Measurements from ENCODE around the gene NOPCHAP1.

NOPCHAP1 gene

DNA sequence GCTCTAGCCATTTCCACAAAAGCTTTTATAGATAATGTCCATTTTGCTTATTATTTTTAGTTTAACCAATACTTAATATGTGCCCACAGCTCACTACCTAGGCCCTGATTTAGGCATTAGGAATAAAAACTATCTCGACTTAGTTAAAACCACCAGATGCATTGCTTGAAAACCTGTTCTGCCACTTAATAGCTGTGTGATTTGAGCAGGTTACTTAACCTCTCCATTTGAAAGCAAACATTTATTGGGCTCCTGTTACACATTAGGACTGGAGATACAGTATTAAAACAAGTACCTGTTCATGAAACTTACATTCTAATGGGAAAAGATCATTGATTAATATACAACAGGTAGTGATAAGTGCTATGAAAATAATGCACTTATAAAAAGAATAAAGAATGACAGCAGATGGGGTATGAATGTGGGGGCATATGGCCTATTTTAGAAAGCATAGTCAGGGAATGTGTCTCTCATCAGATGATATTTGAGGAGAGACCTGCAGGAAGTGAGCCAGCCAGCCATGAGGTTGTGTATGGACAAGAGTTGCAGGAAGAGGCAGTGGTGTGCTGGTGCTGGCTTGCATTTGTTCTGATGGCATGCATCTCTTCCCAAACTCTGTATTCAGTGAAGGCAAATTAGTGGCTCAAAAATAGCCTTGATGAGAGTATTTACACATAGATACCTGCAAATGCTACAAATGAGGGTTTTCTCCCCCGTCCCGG lies 34.3 kb downstream of the NOPCHAP1 start:
- DNase-seq (ENCODE audit: low spot score), result no peak

DNA sequence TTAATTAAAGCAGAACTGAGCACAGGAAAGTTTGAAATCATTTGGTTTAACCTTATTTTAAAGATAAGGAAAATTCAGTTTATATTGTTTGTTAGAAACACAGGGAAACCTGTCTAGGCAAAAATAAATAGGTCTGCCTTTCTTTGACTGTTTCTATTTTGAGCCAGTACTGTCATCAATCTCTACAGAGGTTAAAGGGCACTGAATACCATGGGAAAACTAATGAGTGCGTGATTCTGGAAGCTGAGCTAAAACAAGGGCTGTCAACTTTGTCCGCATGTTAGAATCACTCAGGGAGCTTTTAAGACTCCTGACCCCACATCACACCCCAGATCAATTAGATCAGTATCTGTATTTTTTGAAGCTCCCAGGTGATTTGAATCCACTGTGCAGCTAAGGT lies 38.8 kb downstream of the NOPCHAP1 start:
- no peak for DNase-seq (ENCODE audit: low spot score)

DNA sequence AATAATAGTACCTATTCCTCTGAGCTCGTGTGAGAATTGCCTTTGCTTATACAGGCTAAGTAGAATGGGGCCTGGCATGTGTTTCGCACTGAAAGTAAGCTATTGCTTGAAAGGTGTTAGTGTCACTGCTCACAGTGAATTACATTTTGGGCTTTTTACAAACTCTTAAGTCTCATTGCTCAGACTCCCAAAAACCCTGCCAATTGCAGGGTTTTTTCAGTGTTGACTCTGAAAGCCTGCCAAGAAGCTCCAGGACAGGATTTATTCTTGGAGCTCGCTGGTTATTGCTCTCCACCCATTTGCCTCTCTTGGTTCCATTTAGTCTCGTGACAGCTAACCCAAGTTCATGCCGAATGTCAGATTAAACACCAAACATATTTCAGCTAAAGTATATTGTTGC lies 39.8 kb downstream of the NOPCHAP1 start:
- DNase-seq (ENCODE audit: low spot score), result peak; percentile 58

DNA sequence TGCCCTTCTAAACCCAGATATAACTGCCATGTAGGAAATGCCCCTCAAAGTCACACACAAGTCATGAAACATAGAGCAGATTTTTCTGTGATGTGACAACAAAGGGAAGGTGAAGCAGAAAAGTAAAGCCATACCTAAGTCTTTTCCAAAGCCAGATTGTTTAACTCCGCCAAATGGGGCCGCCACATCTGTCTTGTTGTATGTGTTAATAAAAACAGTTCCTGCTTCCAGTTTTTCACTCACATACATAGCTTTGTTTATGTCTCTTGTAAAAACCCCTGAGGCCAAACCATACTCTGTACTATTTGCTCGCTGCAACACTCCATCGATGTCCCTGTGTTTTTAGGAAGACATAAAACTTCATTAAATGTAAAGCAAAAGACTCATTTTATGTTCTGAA lies 40.3 kb downstream of the NOPCHAP1 start:
- no peak for DNase-seq (ENCODE audit: low spot score)

DNA sequence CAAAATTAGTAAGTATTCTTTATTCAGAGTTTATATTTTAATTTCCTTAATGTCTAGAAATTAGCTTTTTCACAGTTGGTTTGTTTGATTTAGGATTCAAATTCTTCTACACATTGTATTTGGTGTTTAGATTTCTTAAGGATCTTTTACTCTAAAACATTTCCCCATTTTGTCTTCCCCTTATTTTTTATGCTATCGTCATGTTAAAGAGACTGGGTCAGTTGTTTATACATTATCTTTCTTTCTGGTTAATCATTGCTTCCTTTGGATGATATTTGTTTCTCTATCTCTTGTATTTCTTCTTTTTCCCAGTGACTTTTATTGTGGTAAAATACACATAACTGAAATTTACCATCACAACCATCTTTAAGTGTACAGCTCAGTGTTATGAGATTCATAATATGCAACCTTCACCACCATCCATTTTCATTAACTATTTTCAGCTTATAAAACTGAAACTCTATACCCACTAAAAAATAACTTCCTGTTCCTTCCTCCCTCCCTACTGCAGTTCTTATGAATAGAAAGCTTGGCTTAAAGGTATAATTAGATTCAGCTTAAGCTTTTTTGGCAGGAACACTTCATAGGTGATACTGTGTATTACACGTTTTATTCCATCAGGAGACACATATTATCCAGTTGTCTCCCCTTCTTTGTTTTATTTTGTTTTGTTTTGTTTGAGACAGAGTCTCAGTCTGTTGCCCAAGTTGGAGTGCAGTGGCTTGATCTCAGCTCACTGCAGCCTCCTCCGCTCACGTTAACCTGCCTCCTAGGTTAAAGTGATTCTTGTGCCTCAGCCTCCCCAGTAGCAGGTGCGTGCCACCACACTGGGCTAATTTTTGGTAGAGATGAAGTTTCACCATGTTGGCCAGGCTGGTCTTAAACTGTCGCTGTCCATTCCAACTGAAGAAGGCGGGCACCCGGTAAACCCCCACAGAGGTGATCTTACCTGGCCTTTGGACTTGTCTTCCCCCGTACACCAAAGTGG lies 45.0 kb downstream of the NOPCHAP1 start:
- DNase-seq (ENCODE audit: low spot score), result no peak

DNA sequence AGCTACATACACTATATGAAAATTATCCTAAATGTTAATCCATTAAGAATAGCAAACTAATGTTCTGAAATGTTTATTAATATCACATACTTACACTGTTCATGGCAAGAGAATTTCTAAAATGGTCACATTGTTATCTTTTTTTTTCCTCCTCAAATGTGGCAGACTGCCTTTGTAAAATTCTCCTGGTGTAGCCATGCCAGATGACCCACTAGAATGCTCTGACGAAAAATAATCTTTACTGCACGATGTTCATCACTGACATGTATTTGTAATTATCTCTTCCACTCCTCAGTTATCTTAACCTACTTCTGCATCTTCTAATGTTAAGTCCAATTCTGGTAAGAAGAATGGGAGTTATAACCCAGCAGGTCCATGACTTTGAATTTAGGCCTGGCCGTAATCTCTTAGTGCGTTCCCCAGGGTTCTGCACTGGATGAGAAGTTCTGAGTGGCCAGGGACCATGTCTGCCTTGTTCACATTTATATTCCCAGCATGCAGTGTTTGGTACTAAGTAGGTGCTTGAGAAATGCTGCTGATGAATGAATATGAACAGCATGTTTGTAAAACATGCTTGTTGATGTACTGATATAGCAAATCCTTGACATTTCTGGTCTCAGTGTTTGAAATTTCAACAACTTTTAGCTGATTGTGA lies 46.7 kb downstream of the NOPCHAP1 start:
- DNase-seq (ENCODE audit: low spot score), result no peak

DNA sequence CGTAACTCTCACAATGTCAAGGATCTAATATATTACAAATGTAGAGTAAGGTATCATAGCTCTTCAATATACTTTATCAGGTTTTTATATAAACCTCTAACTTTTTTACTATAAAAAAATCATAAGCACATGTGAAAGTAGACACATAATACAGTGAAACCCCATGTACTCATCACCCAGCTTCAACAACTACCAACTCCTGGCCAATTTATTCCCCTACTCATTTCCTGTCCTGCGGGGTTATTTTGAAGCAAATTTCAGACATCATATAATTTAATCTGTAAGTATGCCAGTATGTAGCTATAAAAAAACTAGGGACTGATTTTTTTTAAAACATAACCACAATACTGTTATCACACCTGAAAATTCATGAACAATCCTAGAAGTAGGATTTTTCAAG lies 47.7 kb downstream of the NOPCHAP1 start:
- no peak for DNase-seq (ENCODE audit: low spot score)

Measured in globus pallidus (tissue), 1 donor.